Measurements from ENCODE around the gene CADPS2.

The CADPS2 gene

DNA sequence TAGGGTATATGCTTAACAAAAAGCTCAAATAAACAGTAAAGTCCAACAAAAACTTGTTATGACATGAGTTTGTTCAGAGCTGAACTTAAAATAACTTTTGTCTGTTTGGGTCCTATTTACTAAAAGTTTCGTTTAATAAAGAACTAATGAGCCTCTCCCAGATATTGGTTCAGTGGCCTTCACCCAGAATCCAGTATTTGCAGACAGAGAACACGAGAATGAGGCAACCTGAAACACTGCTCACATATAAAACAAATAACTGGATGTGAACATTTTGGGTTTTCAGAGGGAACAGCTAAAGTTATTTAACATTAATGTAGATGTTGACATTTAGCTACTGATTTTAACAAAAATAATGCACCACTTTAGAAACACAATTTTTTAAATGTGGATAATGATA, 285.6 kb downstream of the CADPS2 start:
- Histone ChIP-seq H3K27me3 (ENCODE audit: insufficient read depth, low read length, poor library complexity, severe bottlenecking) (no peaks in the 10 kb centered on the region), H3K9ac (ENCODE audit: low read depth, low read length, poor library complexity, severe bottlenecking) (no peak overlapping the region), H3K79me2 (ENCODE audit: insufficient read depth, low read length) (no peaks in the 10 kb centered on the region), H4K20me1 (ENCODE audit: insufficient read depth, low read length, poor library complexity, severe bottlenecking) (no peaks in the 10 kb centered on the region), H3K4me2 (ENCODE audit: low read depth, low read length, poor library complexity, severe bottlenecking) (no peak overlapping the region), H3K4me1 (ENCODE audit: insufficient read depth, low read length, poor library complexity, severe bottlenecking) (no peaks in the 10 kb centered on the region), H3F3A (ENCODE audit: low read depth) (no peaks in the 10 kb centered on the region), H3K9me3 (ENCODE audit: insufficient read depth, low read depth, low read length) (no peaks in the 10 kb centered on the region), H3K9me2 (replicated peaks; ENCODE audit: low read depth, low read length) (no peaks in the 10 kb centered on the region), H3K4me3 (ENCODE audit: low read length, poor library complexity, severe bottlenecking) (no peak overlapping the region), H3K36me3 (ENCODE audit: insufficient read depth, low read length) (no peaks in the 10 kb centered on the region), H2AFZ (ENCODE audit: low read length) (no peak overlapping the region)
- TF ChIP-seq, protein P1, sequence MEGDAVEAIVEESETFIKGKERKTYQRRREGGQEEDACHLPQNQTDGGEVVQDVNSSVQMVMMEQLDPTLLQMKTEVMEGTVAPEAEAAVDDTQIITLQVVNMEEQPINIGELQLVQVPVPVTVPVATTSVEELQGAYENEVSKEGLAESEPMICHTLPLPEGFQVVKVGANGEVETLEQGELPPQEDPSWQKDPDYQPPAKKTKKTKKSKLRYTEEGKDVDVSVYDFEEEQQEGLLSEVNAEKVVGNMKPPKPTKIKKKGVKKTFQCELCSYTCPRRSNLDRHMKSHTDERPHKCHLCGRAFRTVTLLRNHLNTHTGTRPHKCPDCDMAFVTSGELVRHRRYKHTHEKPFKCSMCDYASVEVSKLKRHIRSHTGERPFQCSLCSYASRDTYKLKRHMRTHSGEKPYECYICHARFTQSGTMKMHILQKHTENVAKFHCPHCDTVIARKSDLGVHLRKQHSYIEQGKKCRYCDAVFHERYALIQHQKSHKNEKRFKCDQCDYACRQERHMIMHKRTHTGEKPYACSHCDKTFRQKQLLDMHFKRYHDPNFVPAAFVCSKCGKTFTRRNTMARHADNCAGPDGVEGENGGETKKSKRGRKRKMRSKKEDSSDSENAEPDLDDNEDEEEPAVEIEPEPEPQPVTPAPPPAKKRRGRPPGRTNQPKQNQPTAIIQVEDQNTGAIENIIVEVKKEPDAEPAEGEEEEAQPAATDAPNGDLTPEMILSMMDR (conservative IDR thresholded peaks at IDR 0.05; ENCODE audit: low read length), result no peak
- no peak for TF ChIP-seq EZH2phosphoT487 (IDR thresholded peaks at IDR 0.05; ENCODE audit: borderline replicate concordance)

DNA sequence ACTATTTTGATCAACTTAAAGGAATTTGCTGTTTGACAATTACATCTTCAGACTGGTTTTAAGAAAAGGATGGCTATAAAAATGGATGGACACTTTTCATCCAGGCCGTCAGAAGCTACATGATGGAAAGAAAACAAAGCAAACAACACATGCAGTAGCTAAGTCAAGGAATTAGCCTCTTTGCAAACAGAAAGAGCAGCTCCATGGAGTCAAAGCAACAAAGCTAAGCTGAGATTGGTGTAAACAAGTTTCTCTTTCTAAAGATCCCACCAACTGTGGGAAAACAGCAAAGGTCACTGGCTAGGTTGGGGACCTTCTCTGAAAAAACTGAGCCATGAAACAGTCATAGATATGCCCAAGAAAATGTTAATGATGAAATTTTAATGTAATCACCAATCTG, 286.2 kb downstream of the CADPS2 start:
- Histone ChIP-seq H2AFZ (ENCODE audit: low read length) (no peak overlapping the region), H4K20me1 (ENCODE audit: insufficient read depth, low read length, poor library complexity, severe bottlenecking) (no peaks in the 10 kb centered on the region), H3K9me3 (ENCODE audit: insufficient read depth, low read depth, low read length) (no peaks in the 10 kb centered on the region), H3K4me3 (ENCODE audit: low read length, poor library complexity, severe bottlenecking) (no peak overlapping the region), H3F3A (ENCODE audit: low read depth) (no peaks in the 10 kb centered on the region), H3K9me2 (replicated peaks; ENCODE audit: low read depth, low read length) (no peaks in the 10 kb centered on the region), H3K9ac (ENCODE audit: low read depth, low read length, poor library complexity, severe bottlenecking) (no peak overlapping the region), H3K79me2 (ENCODE audit: insufficient read depth, low read length) (no peaks in the 10 kb centered on the region), H3K36me3 (ENCODE audit: insufficient read depth, low read length) (no peaks in the 10 kb centered on the region), H3K4me1 (ENCODE audit: insufficient read depth, low read length, poor library complexity, severe bottlenecking) (no peaks in the 10 kb centered on the region), H3K4me2 (ENCODE audit: low read depth, low read length, poor library complexity, severe bottlenecking) (no peak overlapping the region), H3K27me3 (ENCODE audit: insufficient read depth, low read length, poor library complexity, severe bottlenecking) (no peaks in the 10 kb centered on the region)
- TF ChIP-seq, protein P1 (conservative IDR thresholded peaks at IDR 0.05; ENCODE audit: low read length), result no peak
- TF ChIP-seq EZH2phosphoT487 (IDR thresholded peaks at IDR 0.05; ENCODE audit: borderline replicate concordance), result no peak

DNA sequence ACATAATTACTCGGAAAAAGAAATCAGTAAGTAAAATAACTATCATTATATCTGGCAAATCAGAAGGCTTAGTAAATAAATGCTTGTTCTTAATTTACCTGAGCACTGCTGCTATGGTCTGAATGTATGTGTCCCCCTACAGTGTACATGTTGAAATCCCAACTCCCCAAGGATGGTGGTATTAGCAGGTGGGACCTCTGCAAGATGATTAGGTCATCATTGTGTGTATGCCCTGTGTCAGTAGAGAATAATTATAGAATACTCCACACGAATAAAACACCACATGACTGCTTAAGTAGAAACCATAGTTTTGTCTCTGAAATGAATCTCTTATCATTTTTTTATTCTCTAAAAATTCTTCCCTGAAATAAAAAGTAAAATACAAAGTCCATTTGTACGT, 289.0 kb downstream of the CADPS2 start:
- H3K4me1 ChIP-seq (ENCODE audit: insufficient read depth, low read length, poor library complexity, severe bottlenecking), result no peaks in the 10 kb centered on the region
- no peaks in the 10 kb centered on the region for H3F3A ChIP-seq (ENCODE audit: low read depth)
- no peaks in the 10 kb centered on the region for H4K20me1 ChIP-seq (ENCODE audit: insufficient read depth, low read length, poor library complexity, severe bottlenecking)
- H2AFZ ChIP-seq (ENCODE audit: low read length), result no peak overlapping the region
- H3K27me3 ChIP-seq (ENCODE audit: insufficient read depth, low read length, poor library complexity, severe bottlenecking), result no peaks in the 10 kb centered on the region
- no peak overlapping the region for H3K4me2 ChIP-seq (ENCODE audit: low read depth, low read length, poor library complexity, severe bottlenecking)
- no peak overlapping the region for H3K4me3 ChIP-seq (ENCODE audit: low read length, poor library complexity, severe bottlenecking)
- no peak overlapping the region for H3K9ac ChIP-seq (ENCODE audit: low read depth, low read length, poor library complexity, severe bottlenecking)
- TF ChIP-seq, protein P1 (conservative IDR thresholded peaks at IDR 0.05; ENCODE audit: low read length), result no peak
- no peak for TF ChIP-seq EZH2phosphoT487 (IDR thresholded peaks at IDR 0.05; ENCODE audit: borderline replicate concordance)
- H3K36me3 ChIP-seq (ENCODE audit: insufficient read depth, low read length), result no peaks in the 10 kb centered on the region
- no peaks in the 10 kb centered on the region for H3K9me2 ChIP-seq (replicated peaks; ENCODE audit: low read depth, low read length)
- no peaks in the 10 kb centered on the region for H3K9me3 ChIP-seq (ENCODE audit: insufficient read depth, low read depth, low read length)
- H3K79me2 ChIP-seq (ENCODE audit: insufficient read depth, low read length), result no peaks in the 10 kb centered on the region

Data from Loucy (cell line).